SH-SY5Y (cell line): ENCODE results near the gene PNPO.

Experiments used
- GATA2 ChIP-seq: IDR thresholded peaks from 2 replicates; pipeline ENCODE4 v1.6.1; 2011; ENCODE audit warnings: mild to moderate bottlenecking, low read depth, low read length
- GATA3 ChIP-seq: IDR thresholded peaks from 2 replicates; pipeline ENCODE4 v1.6.1; 2011; ENCODE audit warnings: low read depth, mild to moderate bottlenecking, low read length, moderate library complexity

DNA sequence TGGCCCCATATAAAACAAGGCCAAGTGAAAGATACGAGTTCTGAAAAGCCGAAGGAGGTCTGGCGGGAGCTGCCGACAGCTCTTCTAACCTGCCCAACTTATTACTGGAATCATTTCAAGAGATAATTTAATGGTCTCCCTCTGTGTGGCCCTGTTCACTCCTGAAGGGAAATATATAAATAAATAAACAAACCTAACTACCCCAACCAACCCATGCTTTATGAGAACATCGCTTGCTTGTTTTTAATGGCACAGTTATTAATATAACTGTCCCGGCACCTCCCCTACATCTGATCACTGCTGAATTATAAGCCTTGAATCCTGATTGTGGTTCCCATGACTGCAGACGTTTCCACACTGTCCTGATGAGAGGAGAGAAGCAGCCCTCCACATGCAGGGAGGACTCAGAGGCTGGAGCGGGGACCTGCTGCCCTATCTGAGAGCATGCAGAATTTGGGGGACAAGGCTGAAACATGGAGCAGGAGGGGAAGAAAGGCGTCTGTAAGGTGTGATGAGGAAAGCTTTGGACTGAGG, 51.7 kb downstream of the PNPO start:
- TF ChIP-seq GATA2 (no peak), GATA3 (no peak)
